H1 (cell line): Measurements from ENCODE around the gene PTGER3. TPM values are rescaled to one million over a fixed set of nuclear protein-coding genes. Genes with fewer than 3 reads are reported as not detected.

Source experiments
- CTCF ChIA-PET: fragments of 300-600 bp; sonication (Branson Sonifier 250); formaldehyde crosslinking; loops from one replicate; lab custom pipeline; 2021; ENCODE audit not compliant: partially characterized antibody; lab: Charles Lee
- POLR2A ChIA-PET: fragments of 300-600 bp; sonication (Branson Sonifier 250); formaldehyde crosslinking; loops from one replicate; lab custom pipeline; 2021; ENCODE audit warnings: inconsistent platforms; ENCODE audit not compliant: partially characterized antibody; lab: Charles Lee
- DNase-seq, 2 experiments: peaks; one replicate each; pipeline versions ENCODE4 v3.0.0 to v3.0.0-alpha.2; 2010 to 2022; ENCODE audit warnings: low spot score in 2 of 2, low read depth in 1 of 2, mixed read lengths in 1 of 2
- FAIRE-seq: peaks from 2 replicates; lab custom pipeline; 2011; peaks lifted over from hg19 to GRCh38; lab: Jason Lieb, UNC
- H2AFZ ChIP-seq: 2 replicates; pipeline ENCODE4 v1.8.1; 2012; ENCODE audit warnings: low read length, inconsistent platforms
- H2AK5ac ChIP-seq: 2 replicates; pipeline ENCODE4 v1.6.1; 2013; ENCODE audit warnings: low read depth, low read length
- H2BK120ac ChIP-seq: replicated peaks from 2 replicates; pipeline ENCODE3; 2013; ENCODE audit warnings: low read depth, low read length, inconsistent platforms
- H2BK12ac ChIP-seq: 2 replicates; pipeline ENCODE4 v1.6.1; 2013; ENCODE audit warnings: low read depth, low read length
- H2BK15ac ChIP-seq: 2 replicates; pipeline ENCODE4 v1.6.1; 2013; ENCODE audit warnings: low read length
- H2BK20ac ChIP-seq: 2 replicates; pipeline ENCODE4 v1.6.1; 2013; ENCODE audit warnings: low read length
- H2BK5ac ChIP-seq: 2 replicates; pipeline ENCODE4 v1.6.1; 2013; ENCODE audit warnings: low read depth, low read length
- H3K14ac ChIP-seq: 2 replicates; pipeline ENCODE4 v1.6.1; 2013; ENCODE audit warnings: inconsistent platforms; ENCODE audit not compliant: insufficient read length
- H3K18ac ChIP-seq: 2 replicates; pipeline ENCODE4 v1.6.1; 2013; ENCODE audit warnings: low read length; ENCODE audit errors: extremely low read depth
- H3K23ac ChIP-seq: 2 replicates; pipeline ENCODE4 v1.6.1; 2013; ENCODE audit warnings: inconsistent platforms; ENCODE audit not compliant: insufficient read length
- H3K23me2 ChIP-seq: 2 replicates; pipeline ENCODE4 v1.6.1; 2013; ENCODE audit warnings: low read depth, low read length
- H3K27ac ChIP-seq: 2 replicates; pipeline ENCODE4 v1.6.1; 2011; ENCODE audit warnings: low read depth, low read length, inconsistent platforms
- H3K27me3 ChIP-seq, 4 experiments: replicated peaks in 1 of 4; 1 replicate in 1 of 4; 2 replicates in 3 of 4; pipeline versions ENCODE4 v1.6.1 to v1.8.1; 2011 to 2013; ENCODE audit warnings: low read length in 3 of 4, mild to moderate bottlenecking in 3 of 4, inconsistent platforms in 2 of 4, mixed read lengths in 2 of 4, moderate library complexity in 1 of 4; ENCODE audit not compliant: control insufficient read depth in 3 of 4, insufficient read depth in 3 of 4; ENCODE audit errors: extremely low read depth in 1 of 4
- H3K36me3 ChIP-seq, 4 experiments: 2 replicates each; pipeline versions ENCODE4 v1.6.1 to v1.8.1; 2011 to 2013; ENCODE audit warnings: mild to moderate bottlenecking in 4 of 4, low read length in 3 of 4, moderate library complexity in 2 of 4, control low read depth in 1 of 4, inconsistent platforms in 1 of 4; ENCODE audit not compliant: insufficient read depth in 4 of 4, control insufficient read depth in 2 of 4
- H3K4ac ChIP-seq: replicated peaks from 2 replicates; pipeline ENCODE3; 2013; ENCODE audit warnings: low read length, low read depth, mixed read lengths, inconsistent platforms; ENCODE audit not compliant: insufficient read length
- H3K4me1 ChIP-seq, 4 experiments: replicated peaks in 1 of 4; 1 replicate in 1 of 4; 2 replicates in 3 of 4; pipeline versions ENCODE4 v1.6.1 to v1.8.1; 2011 to 2013; ENCODE audit warnings: low read length in 3 of 4, inconsistent platforms in 2 of 4, mixed read lengths in 1 of 4; ENCODE audit not compliant: insufficient read depth in 4 of 4, control insufficient read depth in 3 of 4
- H3K4me2 ChIP-seq, 2 experiments: 2 replicates each; pipeline versions ENCODE4 v1.6.1 to v1.8.1; 2011 to 2013; ENCODE audit warnings: low read depth in 2 of 2, low read length in 2 of 2, control low read depth in 1 of 2, inconsistent platforms in 1 of 2, mild to moderate bottlenecking in 1 of 2; ENCODE audit not compliant: insufficient read depth in 1 of 2
- H3K4me3 ChIP-seq, 4 experiments: fragments of 200-600, 300-600 bp in 1 of 4; sonication (generic), shearing (Covaris generic), sonication (Bioruptor Twin) in 1 of 4; 2 replicates each; pipeline versions ENCODE4 v1.5.1 to v1.8.1; 2011 to 2016; ENCODE audit warnings: low read length in 4 of 4, low read depth in 3 of 4, control low read depth in 2 of 4, inconsistent platforms in 2 of 4, mild to moderate bottlenecking in 2 of 4, mixed read lengths in 1 of 4, moderate library complexity in 1 of 4; ENCODE audit not compliant: insufficient read depth in 2 of 4; ENCODE audit errors: extremely low read depth in 1 of 4
- H3K56ac ChIP-seq: replicated peaks from 2 replicates; pipeline ENCODE3; 2013; ENCODE audit warnings: low read depth, mild to moderate bottlenecking, mixed read lengths, low read length, inconsistent platforms; ENCODE audit not compliant: insufficient read length
- H3K79me1 ChIP-seq: 2 replicates; pipeline ENCODE4 v1.6.1; 2013; ENCODE audit warnings: low read depth, low read length, control low read depth
- H3K79me2 ChIP-seq, 2 experiments: 2 replicates each; pipeline versions ENCODE4 v1.6.1 to v1.8.1; 2012 to 2013; ENCODE audit warnings: low read length in 2 of 2, mild to moderate bottlenecking in 2 of 2, inconsistent platforms in 1 of 2; ENCODE audit not compliant: insufficient read depth in 2 of 2, control insufficient read depth in 1 of 2
- H3K9ac ChIP-seq, 4 experiments: replicated peaks in 1 of 4; 1 replicate in 1 of 4; 2 replicates in 3 of 4; pipeline versions ENCODE4 v1.6.1 to v1.8.1; 2011 to 2013; ENCODE audit warnings: low read depth in 3 of 4, low read length in 3 of 4, control low read depth in 2 of 4, mild to moderate bottlenecking in 2 of 4, moderate library complexity in 2 of 4, inconsistent platforms in 1 of 4; ENCODE audit errors: extremely low read depth in 1 of 4
- H3K9me3 ChIP-seq, 2 experiments: 2 replicates each; pipeline versions ENCODE4 v1.6.1 to v1.8.1; 2012 to 2013; ENCODE audit warnings: mild to moderate bottlenecking in 2 of 2, moderate library complexity in 2 of 2, control low read depth in 1 of 2, inconsistent platforms in 1 of 2, low read depth in 1 of 2, low read length in 1 of 2, mixed read lengths in 1 of 2; ENCODE audit not compliant: insufficient read depth in 2 of 2
- H4K20me1 ChIP-seq, 2 experiments: replicated peaks in 1 of 2; 2 replicates each; pipeline versions ENCODE3 to v1.8.1; 2011 to 2013; ENCODE audit warnings: inconsistent platforms in 2 of 2, low read length in 2 of 2, mild to moderate bottlenecking in 1 of 2; ENCODE audit not compliant: insufficient read depth in 2 of 2, control insufficient read depth in 1 of 2
- H4K5ac ChIP-seq: 2 replicates; pipeline ENCODE4 v1.6.1; 2013; ENCODE audit warnings: low read length, low read depth, mixed read lengths, inconsistent platforms; ENCODE audit not compliant: insufficient read length
- H4K8ac ChIP-seq: 2 replicates; pipeline ENCODE4 v1.8.0; 2013; ENCODE audit warnings: mild to moderate bottlenecking, moderate library complexity, low read length, inconsistent platforms; ENCODE audit not compliant: insufficient read depth; ENCODE audit errors: extremely low read depth
- H4K91ac ChIP-seq: replicated peaks from 2 replicates; pipeline ENCODE3; 2013; ENCODE audit warnings: low read length, mixed read lengths, inconsistent platforms; ENCODE audit not compliant: insufficient read length
- NRF1 ChIP-seq: IDR thresholded peaks from 2 replicates; pipeline ENCODE4 v1.6.1; 2011; ENCODE audit warnings: mild to moderate bottlenecking, low read depth, low read length, improper control_type of control experiment
- TEAD4 ChIP-seq: IDR thresholded peaks from 2 replicates; pipeline ENCODE4 v1.6.1; 2012; ENCODE audit warnings: low read depth, low read length, inconsistent platforms, mixed read lengths
- WGBS, 2 experiments: shearing (Covaris generic) in 1 of 2; methylation state at CpG; one replicate each; pipeline versions ENCODE4 v1.1.6 to v1.1.7; 2013 to 2015; ENCODE audit warnings: low lambda C conversion rate in 2 of 2, mixed read lengths in 2 of 2, inconsistent platforms in 1 of 2, low coverage in 1 of 2, missing lambda C conversion rate in 1 of 2; ENCODE audit not compliant: insufficient replicate concordance in 2 of 2, insufficient coverage in 1 of 2, insufficient read length in 1 of 2; ENCODE audit errors: extremely low coverage in 1 of 2, missing lambda C conversion rate in 1 of 2; 5-methylcytosine and 5-hydroxymethylcytosine counted together
- polyA plus RNA-seq, 7 experiments: library from polyadenylated mRNA; depleted of rRNA in 3 of 7; stranded (reverse) in 5 of 7; unstranded in 2 of 7; fragments of >200 nt in 5 of 7; fragments of 200-250 nt in 2 of 7; gene quantifications; 1 replicate in 5 of 7; 2 replicates in 1 of 7; 4 replicates in 1 of 7; pipeline versions ENCODE4 v1.2.1 to v1.2.3, GENCODE V29; 2011 to 2013; ENCODE audit warnings: missing spikeins in 2 of 7, mixed read lengths in 2 of 7
- total RNA-seq: library from RNA; stranded (reverse); fragmentation: NEBNext Ultra II Directional; extraction: Animal tissue kit (Norgen Biotek cat#: 25700); gene quantifications from 2 replicates; pipeline ENCODE4 v1.2.1, GENCODE V29; 2021

The PTGER3 gene
- total and polyA plus RNA-seq, 2 of the 8 experiments (the other 6 are each of a cell fraction or from before 2014, with no cell fraction given) = 0.38 to 0.82 TPM

DNA sequence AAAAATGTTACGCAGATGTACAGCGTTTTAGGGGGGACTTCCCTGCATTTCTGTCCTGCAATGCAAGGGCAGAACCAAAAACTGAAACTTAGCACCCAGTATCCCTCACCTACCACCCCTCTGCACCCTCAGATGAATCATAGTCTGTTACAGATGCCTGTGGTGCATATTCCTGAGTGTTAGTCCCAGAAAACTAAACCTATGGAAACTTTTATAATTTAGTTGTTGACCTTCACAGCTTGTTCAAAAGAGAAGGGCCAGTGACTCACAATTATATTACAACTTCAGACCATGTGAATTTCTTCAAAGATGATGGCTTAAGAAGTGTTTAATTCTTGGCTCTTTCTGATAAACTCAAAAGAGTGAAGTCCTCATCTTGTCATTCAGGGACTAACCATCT lies 5.8 kb downstream of the PTGER3 start:
- H3K4ac ChIP-seq = no peak overlapping the region
- H4K20me1 ChIP-seq = no peaks in the 10 kb centered on the region
- no peak overlapping the region for H4K91ac ChIP-seq
- H3K23me2 ChIP-seq = no peaks in the 10 kb centered on the region; the same call in 1 of the 2 replicates
- no peak for FAIRE-seq
- H2BK20ac ChIP-seq = no peak overlapping the region
- H4K8ac ChIP-seq = no peak overlapping the region
- H3K27me3 ChIP-seq = peaks cover 5 to 7% (median 6%) of the 10 kb centered on the region in 4 experiments; a peak in 6 of 7 replicates
- no peak overlapping the region for H2BK5ac ChIP-seq
- WGBS, 2 experiments = 88% methylated on average over 2 of the region's 2 CpGs; no CpG with 5 or more reads in 1 of the 2 experiments
- no peaks in the 10 kb centered on the region for H3K36me3 ChIP-seq
- no peak overlapping the region for H3K56ac ChIP-seq
- H2BK12ac ChIP-seq = no peak overlapping the region
- no peak overlapping the region for H3K14ac ChIP-seq
- H3K9ac ChIP-seq = no peak overlapping the region
- TF ChIP-seq TEAD4 (no peak), NRF1 (no peak)
- no peak overlapping the region for H3K23ac ChIP-seq
- no peak overlapping the region for H3K4me2 ChIP-seq
- no peak overlapping the region for H3K18ac ChIP-seq
- DNase-seq = no peak
- H3K4me1 ChIP-seq = peaks cover 0 to 3% (median 0%) of the 10 kb centered on the region in 4 experiments; a peak in 1 of 7 replicates
- no peaks in the 10 kb centered on the region for H3K79me2 ChIP-seq
- H3K79me1 ChIP-seq = no peaks in the 10 kb centered on the region
- H2BK120ac ChIP-seq = no peak overlapping the region
- CTCF ChIA-PET = no interaction called here
- no peak overlapping the region for H4K5ac ChIP-seq
- no peaks in the 10 kb centered on the region for H3K9me3 ChIP-seq
- no peak overlapping the region for H3K27ac ChIP-seq
- H2AFZ ChIP-seq = no peak overlapping the region
- H2BK15ac ChIP-seq = no peak overlapping the region
- POLR2A ChIA-PET = no interaction called here
- H2AK5ac ChIP-seq = no peak overlapping the region
- no peak overlapping the region for H3K4me3 ChIP-seq
